ENCODE measurements around the gene ANKRD12. TPM values are rescaled to one million over a fixed set of nuclear protein-coding genes. Genes with fewer than 3 reads are reported as not detected.

Gene ANKRD12
- total RNA-seq, 1 experiment from 2014 or later, result 23.5 TPM

- Histone ChIP-seq H3K9me3 (ENCODE audit: control insufficient read depth in 1 of 2, insufficient read depth in 1 of 2, low read depth in 1 of 2, low read length in 2 of 2) (no peaks in the 10 kb centered on the region), H3K79me2 (ENCODE audit: insufficient read depth, low read length) (no peaks in the 10 kb centered on the region), H3K9ac (ENCODE audit: low read length) (no peak overlapping the region), H3K4me3 (replicated peaks in 1 of 2; ENCODE audit: low read depth in 1 of 2, low read length in 2 of 2) (no peak overlapping the region), H3K4me1 (ENCODE audit: control insufficient read depth in 1 of 2, insufficient read depth in 2 of 2, low read length in 2 of 2) (peaks cover 0 to 8% of the 10 kb centered on the region in 2 experiments; a peak in 1 of 4 replicates), H3K36me3 (ENCODE audit: control insufficient read depth in 1 of 2, insufficient read depth in 2 of 2, low read length in 2 of 2) (no peaks in the 10 kb centered on the region), H2AFZ (ENCODE audit: low read depth, low read length, poor library complexity, severe bottlenecking) (no peak overlapping the region), H3K27ac (ENCODE audit: low read depth, low read length) (no peak overlapping the region), H4K20me1 (ENCODE audit: insufficient read depth) (no peaks in the 10 kb centered on the region), H3K9me2 (ENCODE audit: insufficient read depth) (no peaks in the 10 kb centered on the region), H3K27me3 (ENCODE audit: insufficient read depth, low read length) (no peaks in the 10 kb centered on the region), H3K4me2 (ENCODE audit: low read length) (no peak overlapping the region)
- no TSS peak for BruUV-seq (replicated peaks)
- RAD21 ChIA-PET (ENCODE audit: low non-redundant PET in 1 of 2, low total read pairs in 2 of 2, uncharacterized antibody in 2 of 2, unreplicated experiment in 2 of 2), result no interaction called here
- CTCF ChIA-PET, result no interaction called here
- no peak for TF ChIP-seq POLR2AphosphoS5 (IDR thresholded peaks at IDR 0.05; ENCODE audit: low read depth, low read length)
- TF ChIP-seq TCF7L2 (IDR thresholded peaks at IDR 0.05; ENCODE audit: borderline replicate concordance, extremely low read depth, insufficient read depth, insufficient read length), result no peak
- no peak for TF ChIP-seq EZH2 (IDR thresholded peaks at IDR 0.05)
- TF ChIP-seq RAD21 (IDR thresholded peaks at IDR 0.05; ENCODE audit: low read depth), result no peak
- no peak for TF ChIP-seq SRF (IDR thresholded peaks at IDR 0.05; ENCODE audit: low read depth)
- TF ChIP-seq CBX3 (IDR thresholded peaks at IDR 0.05; ENCODE audit: low read depth), result no peak
- no peak for TF ChIP-seq SP1 (IDR thresholded peaks at IDR 0.05; ENCODE audit: low read depth)
- TF ChIP-seq POLR2A (IDR thresholded peaks at IDR 0.05; ENCODE audit: borderline replicate concordance, extremely low read depth, insufficient read depth, insufficient read length), result no peak
- no peak for TF ChIP-seq SIN3A (IDR thresholded peaks at IDR 0.05; ENCODE audit: low read depth)
- TF ChIP-seq, protein P1, sequence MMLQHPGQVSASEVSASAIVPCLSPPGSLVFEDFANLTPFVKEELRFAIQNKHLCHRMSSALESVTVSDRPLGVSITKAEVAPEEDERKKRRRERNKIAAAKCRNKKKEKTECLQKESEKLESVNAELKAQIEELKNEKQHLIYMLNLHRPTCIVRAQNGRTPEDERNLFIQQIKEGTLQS (IDR thresholded peaks at IDR 0.05), result no peak
- intact Hi-C loops (cut with micrococcal nuclease), result no loop called here
- DNase-seq (ENCODE audit: low read depth, low spot score) (no peak), ATAC-seq (no peak)
- POLR2A ChIA-PET, result no interaction called here
Observed at GRCh38 chr18:9090578-9090977, 46.0 kb upstream of the ANKRD12 start.

DNA sequence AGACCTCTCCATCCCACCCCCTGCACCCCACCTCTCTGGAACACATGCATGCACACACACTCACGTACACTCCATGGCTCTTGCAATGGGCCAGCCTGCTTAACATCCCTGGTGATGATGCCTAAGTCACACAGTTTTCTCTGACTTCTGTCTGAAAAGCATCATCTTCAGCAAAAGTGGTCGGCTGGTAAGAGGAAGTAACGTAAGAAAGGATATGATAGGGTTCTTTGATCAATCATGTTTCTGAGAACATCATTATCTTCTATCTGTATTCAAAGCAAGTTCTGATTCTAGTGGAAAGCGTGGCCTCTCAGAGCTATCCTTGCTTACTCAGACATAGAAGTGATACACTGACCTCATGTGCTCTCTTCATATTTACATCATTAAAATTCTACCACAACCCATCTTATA is 45.5 kb upstream of the ANKRD12 start:
- Histone ChIP-seq H3K36me3 (ENCODE audit: control insufficient read depth in 1 of 2, insufficient read depth in 2 of 2, low read length in 2 of 2) (no peaks in the 10 kb centered on the region), H3K9me3 (ENCODE audit: control insufficient read depth in 1 of 2, insufficient read depth in 1 of 2, low read depth in 1 of 2, low read length in 2 of 2) (no peaks in the 10 kb centered on the region), H3K79me2 (ENCODE audit: insufficient read depth, low read length) (no peaks in the 10 kb centered on the region), H4K20me1 (ENCODE audit: insufficient read depth) (no peaks in the 10 kb centered on the region), H3K9me2 (ENCODE audit: insufficient read depth) (no peaks in the 10 kb centered on the region), H3K4me1 (ENCODE audit: control insufficient read depth in 1 of 2, insufficient read depth in 2 of 2, low read length in 2 of 2) (peaks cover 0 to 8% of the 10 kb centered on the region in 2 experiments; a peak in 1 of 4 replicates), H3K27ac (ENCODE audit: low read depth, low read length) (no peak overlapping the region), H2AFZ (ENCODE audit: low read depth, low read length, poor library complexity, severe bottlenecking) (no peak overlapping the region), H3K9ac (ENCODE audit: low read length) (no peak overlapping the region), H3K27me3 (ENCODE audit: insufficient read depth, low read length) (no peaks in the 10 kb centered on the region), H3K4me2 (ENCODE audit: low read length) (no peak overlapping the region), H3K4me3 (replicated peaks in 1 of 2; ENCODE audit: low read depth in 1 of 2, low read length in 2 of 2) (no peak overlapping the region)
- POLR2A ChIA-PET, result no interaction called here
- BruUV-seq (replicated peaks), result no TSS peak
- ATAC-seq, result no peak
- no peak for TF ChIP-seq YY1 (IDR thresholded peaks at IDR 0.05; ENCODE audit: extremely low read depth, insufficient replicate concordance, low read depth, low read length)
- no peak for TF ChIP-seq EZH2 (IDR thresholded peaks at IDR 0.05)
- no peak for TF ChIP-seq SP1 (IDR thresholded peaks at IDR 0.05; ENCODE audit: low read depth)
- TF ChIP-seq MAX (IDR thresholded peaks at IDR 0.05), result no peak
- TF ChIP-seq JUND (IDR thresholded peaks at IDR 0.05), result no peak
- no peak for TF ChIP-seq CEBPB (IDR thresholded peaks at IDR 0.05; ENCODE audit: low read depth)
- TF ChIP-seq POLR2AphosphoS5 (IDR thresholded peaks at IDR 0.05; ENCODE audit: low read depth, low read length), result no peak
- no peak for TF ChIP-seq ZNF274 (IDR thresholded peaks at IDR 0.05; ENCODE audit: low read depth, low read length)
- TF ChIP-seq, protein P1 (IDR thresholded peaks at IDR 0.05), result no peak
- no peak for TF ChIP-seq POLR2A (IDR thresholded peaks at IDR 0.05; ENCODE audit: borderline replicate concordance, extremely low read depth, insufficient read depth, insufficient read length)
- RAD21 ChIA-PET (ENCODE audit: low non-redundant PET in 1 of 2, low total read pairs in 2 of 2, uncharacterized antibody in 2 of 2, unreplicated experiment in 2 of 2), result no interaction called here
- DNase-seq (ENCODE audit: low read depth, low spot score), result no peak
- intact Hi-C loops (cut with micrococcal nuclease), result no loop called here
- CTCF ChIA-PET, result no interaction called here
